Activated naive CD8-positive, alpha-beta T cell treated with anti-CD3 and anti-CD28 coated beads, Interleukin-2, amount 10 ng/mL, durations not matched to agents 7 days and 5 days (primary cell): ENCODE data around the gene JMJD1C. TPM values are rescaled to one million over a fixed set of nuclear protein-coding genes. Genes with fewer than 3 reads are reported as not detected.
"Not testable (repeated sequence)": the region's sequence is repeated elsewhere in the genome, so short reads cannot be mapped to it uniquely, and the experiment has no call there.

ENCODE experiments used
- ATAC-seq: fragments of 150-1000 bp; cut with Tn5 transposase; one replicate; pipeline ENCODE4 v1.10.0; 2021; ENCODE audit warnings: low read depth, moderate library complexity
- POLR2A ChIA-PET: fragments of 350-600 bp; sonication (Branson Sonifier 250); formaldehyde crosslinking; loops from one replicate; lab custom pipeline; 2021; ENCODE audit warnings: antibody characterized with exemption; lab: Charles Lee
- DNase-seq: peaks from one replicate; pipeline ENCODE4 v3.0.0; 2021
- H3K27ac Mint-ChIP-seq: one replicate; pipeline ENCODE4 v1.8.0; 2022; ENCODE audit warnings: mild to moderate bottlenecking, mixed read lengths
- H3K27me3 Mint-ChIP-seq: one replicate; pipeline ENCODE4 v1.8.0; 2022; ENCODE audit warnings: mild to moderate bottlenecking, moderate library complexity, mixed read lengths
- H3K36me3 Mint-ChIP-seq: one replicate; pipeline ENCODE4 v1.8.0; 2021; ENCODE audit warnings: mild to moderate bottlenecking, mixed read lengths
- H3K4me1 Mint-ChIP-seq: one replicate; pipeline ENCODE4 v1.8.0; 2021; ENCODE audit warnings: mixed read lengths
- H3K4me3 Mint-ChIP-seq: one replicate; pipeline ENCODE4 v1.8.0; 2022; ENCODE audit warnings: mild to moderate bottlenecking, moderate library complexity, mixed read lengths
- H3K9me3 Mint-ChIP-seq: one replicate; pipeline ENCODE4 v1.8.0; 2021; ENCODE audit warnings: mixed read lengths
- total RNA-seq, 2 experiments: library from RNA; stranded (reverse); gene quantifications; one replicate each; pipeline ENCODE4 v1.2.3, GENCODE V29; 2021

JMJD1C gene, protein sequence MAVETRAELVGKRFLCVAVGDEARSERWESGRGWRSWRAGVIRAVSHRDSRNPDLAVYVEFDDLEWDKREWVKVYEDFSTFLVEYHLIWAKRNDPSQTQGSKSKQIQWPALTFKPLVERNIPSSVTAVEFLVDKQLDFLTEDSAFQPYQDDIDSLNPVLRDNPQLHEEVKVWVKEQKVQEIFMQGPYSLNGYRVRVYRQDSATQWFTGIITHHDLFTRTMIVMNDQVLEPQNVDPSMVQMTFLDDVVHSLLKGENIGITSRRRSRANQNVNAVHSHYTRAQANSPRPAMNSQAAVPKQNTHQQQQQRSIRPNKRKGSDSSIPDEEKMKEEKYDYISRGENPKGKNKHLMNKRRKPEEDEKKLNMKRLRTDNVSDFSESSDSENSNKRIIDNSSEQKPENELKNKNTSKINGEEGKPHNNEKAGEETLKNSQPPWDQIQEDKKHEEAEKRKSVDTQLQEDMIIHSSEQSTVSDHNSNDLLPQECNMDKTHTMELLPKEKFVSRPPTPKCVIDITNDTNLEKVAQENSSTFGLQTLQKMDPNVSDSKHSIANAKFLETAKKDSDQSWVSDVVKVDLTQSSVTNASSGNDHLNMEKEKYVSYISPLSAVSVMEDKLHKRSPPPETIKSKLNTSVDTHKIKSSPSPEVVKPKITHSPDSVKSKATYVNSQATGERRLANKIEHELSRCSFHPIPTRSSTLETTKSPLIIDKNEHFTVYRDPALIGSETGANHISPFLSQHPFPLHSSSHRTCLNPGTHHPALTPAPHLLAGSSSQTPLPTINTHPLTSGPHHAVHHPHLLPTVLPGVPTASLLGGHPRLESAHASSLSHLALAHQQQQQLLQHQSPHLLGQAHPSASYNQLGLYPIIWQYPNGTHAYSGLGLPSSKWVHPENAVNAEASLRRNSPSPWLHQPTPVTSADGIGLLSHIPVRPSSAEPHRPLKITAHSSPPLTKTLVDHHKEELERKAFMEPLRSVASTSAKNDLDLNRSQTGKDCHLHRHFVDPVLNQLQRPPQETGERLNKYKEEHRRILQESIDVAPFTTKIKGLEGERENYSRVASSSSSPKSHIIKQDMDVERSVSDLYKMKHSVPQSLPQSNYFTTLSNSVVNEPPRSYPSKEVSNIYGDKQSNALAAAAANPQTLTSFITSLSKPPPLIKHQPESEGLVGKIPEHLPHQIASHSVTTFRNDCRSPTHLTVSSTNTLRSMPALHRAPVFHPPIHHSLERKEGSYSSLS (N-terminal part only)
- total RNA-seq, result 10 to 100 TPM; 91.9 to 94.4 TPM

DNA sequence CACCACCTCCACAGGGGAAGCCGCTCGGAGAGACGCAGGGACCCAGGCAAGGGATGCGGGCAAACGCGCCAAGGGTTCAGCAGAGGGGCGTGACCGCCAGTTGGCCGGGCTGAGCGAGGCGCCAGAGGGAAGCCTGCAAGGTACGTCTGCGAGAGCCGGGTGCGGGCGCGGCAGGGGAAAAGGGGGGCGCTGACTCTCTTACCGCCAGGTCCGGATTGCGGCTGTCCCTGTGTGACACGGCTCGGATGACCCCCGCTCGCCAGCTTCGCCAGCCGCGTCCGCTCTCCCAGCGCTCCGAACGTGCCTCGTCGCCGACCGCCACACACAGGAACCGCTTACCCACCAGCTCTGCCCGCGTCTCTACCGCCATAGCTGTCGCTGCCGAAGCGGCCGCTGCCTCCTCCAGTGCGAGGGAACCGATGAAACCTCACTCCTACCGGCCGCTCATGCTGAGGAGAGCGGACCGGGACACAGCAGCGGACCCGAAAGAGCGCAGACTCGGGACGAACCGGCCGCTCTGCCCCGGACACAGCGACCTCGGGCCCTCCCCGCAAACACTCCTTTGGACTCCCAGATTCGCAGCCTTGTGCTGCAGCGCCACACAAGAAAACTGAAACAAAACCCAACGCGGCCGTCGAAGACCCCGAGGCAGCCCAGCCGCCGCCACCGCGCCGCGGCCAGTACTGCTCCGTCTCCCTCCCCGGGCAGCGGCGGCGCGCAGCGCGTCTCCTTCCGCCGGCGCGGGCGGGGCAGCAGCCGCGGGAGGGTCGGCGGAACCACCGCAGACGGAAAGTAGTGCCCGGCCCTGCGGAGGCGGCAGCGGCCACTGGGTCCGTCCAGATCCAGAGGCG, at the start of gene JMJD1C:
TSS of gene JMJD1C (minus strand) at position 685 of the 851 bp plus-strand sequence. CDS start at position 370, 315 bp downstream.
- Mint-ChIP-seq H3K4me3 (peak within 1 kb of the TSS; percentile 90), H3K4me1 (peaks cover 15% of the 10 kb centered on the region), H3K36me3 (peaks cover 1% of the 10 kb centered on the region), H3K9me3 (no peaks in the 10 kb centered on the region), H3K27ac (peak within 1 kb of the TSS; percentile 85), H3K27me3 (no peaks in the 10 kb centered on the region)
- peak; percentile 77 for ATAC-seq
- peak; percentile 81 for DNase-seq
- POLR2A ChIA-PET, result interaction anchor here (0.6 to 1.5 kb wide), 8 partner anchors 13 to 299 kb away, joined by 3 to 8 read pairs (median 4); no protein-coding TSS in a partner anchor

GRCh38 chr10:63515002-63515763, 49.4 kb upstream of the JMJD1C start:
- Mint-ChIP-seq H3K4me3 (peak overlapping the region; percentile 29), H3K9me3 (peaks cover 7% of the 10 kb centered on the region), H3K27me3 (no peaks in the 10 kb centered on the region), H3K36me3 (peaks cover 39% of the 10 kb centered on the region), H3K4me1 (peaks cover 49% of the 10 kb centered on the region), H3K27ac (no peak overlapping the region)
- ATAC-seq (peak; percentile 69), DNase-seq (no peak)
- POLR2A ChIA-PET, result interaction anchor here (0.6 kb wide), 1 partner anchor 250 kb away, joined by 3 read pairs; no protein-coding TSS in a partner anchor

DNA sequence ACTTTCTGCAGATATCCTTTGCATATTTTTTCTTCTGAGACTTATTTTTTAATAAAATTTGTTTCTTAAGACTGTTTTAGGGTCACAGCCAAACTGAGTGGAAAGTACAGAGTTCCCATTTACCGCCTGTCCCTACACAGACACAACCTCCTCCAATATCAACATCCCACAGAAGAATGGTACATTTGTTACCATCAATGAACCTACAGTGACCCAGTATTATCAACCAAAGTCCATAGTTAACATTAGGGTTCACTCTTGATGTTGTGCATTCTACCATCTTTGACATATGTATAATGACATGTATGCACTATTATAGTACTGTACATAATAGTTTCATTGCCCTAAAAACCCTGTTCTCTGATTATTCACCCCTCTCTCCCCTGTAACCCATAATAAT, 40.8 kb upstream of the JMJD1C start:
- DNase-seq (no peak), ATAC-seq (no peak)
- Mint-ChIP-seq H3K27me3 (no peaks in the 10 kb centered on the region), H3K4me3 (no peak overlapping the region), H3K4me1 (peaks cover 9% of the 10 kb centered on the region), H3K36me3 (peaks cover 13% of the 10 kb centered on the region), H3K9me3 (no peaks in the 10 kb centered on the region), H3K27ac (no peak overlapping the region)
- POLR2A ChIA-PET, result no interaction called here

DNA sequence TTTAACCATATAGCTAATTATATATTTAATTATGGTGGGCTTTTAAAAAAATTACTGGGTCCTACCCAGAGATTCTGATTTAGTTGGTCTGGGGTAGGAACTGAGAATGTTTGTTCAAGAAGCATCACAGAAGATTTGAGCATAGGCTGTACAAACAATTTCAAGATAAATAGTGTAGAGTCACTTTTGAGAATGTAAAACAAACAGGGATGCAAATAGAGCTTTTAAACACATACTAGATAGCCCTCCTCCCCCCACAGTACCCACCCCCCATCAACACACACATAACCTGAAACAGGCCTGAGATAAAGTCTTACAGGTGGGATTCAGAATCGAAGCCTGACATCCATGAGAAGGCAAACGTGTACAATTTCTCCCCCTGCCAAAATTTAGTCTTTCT, 39.8 kb upstream of the JMJD1C start:
- DNase-seq (no peak), ATAC-seq (no peak)
- Mint-ChIP-seq H3K9me3 (no peaks in the 10 kb centered on the region), H3K4me3 (no peak overlapping the region), H3K36me3 (peaks cover 9% of the 10 kb centered on the region), H3K27me3 (no peaks in the 10 kb centered on the region), H3K27ac (no peak overlapping the region), H3K4me1 (peaks cover 7% of the 10 kb centered on the region)
- POLR2A ChIA-PET, result interaction anchor here (0.6 kb wide), 1 partner anchor 199 kb away, joined by 3 read pairs; no protein-coding TSS in a partner anchor

GRCh38 chr10:63504145-63504881, 38.5 kb upstream of the JMJD1C start:
- POLR2A ChIA-PET, result no interaction called here
- no peaks in the 10 kb centered on the region for H3K9me3 Mint-ChIP-seq
- DNase-seq (no peak), ATAC-seq (no peak)
- peaks cover 8% of the 10 kb centered on the region for H3K36me3 Mint-ChIP-seq
- H3K4me1 Mint-ChIP-seq, result peaks cover 5% of the 10 kb centered on the region
- H3K27me3 Mint-ChIP-seq, result no peaks in the 10 kb centered on the region
- no peak overlapping the region for H3K27ac Mint-ChIP-seq
- no peak overlapping the region for H3K4me3 Mint-ChIP-seq

DNA sequence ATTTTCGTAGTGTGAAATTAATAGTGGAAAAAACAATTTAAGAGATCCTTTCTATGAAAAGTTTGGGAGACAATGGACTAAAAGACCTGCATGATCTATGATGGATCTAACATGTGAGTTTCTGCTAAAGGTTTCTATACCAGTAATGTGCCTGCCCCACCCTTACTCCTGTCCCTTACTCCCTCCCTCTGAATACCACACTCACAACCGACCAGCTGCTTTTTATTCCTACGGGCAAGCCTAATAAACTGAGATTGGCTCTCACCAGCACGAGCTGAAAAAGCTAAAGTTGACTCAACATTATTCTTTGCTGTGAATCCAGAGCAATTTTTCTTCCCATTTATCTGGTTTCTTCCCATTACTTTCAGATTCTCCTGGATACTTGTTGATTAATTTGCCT, 37.6 kb upstream of the JMJD1C start:
- Mint-ChIP-seq H3K27ac (no peak overlapping the region), H3K4me3 (no peak overlapping the region), H3K36me3 (peaks cover 14% of the 10 kb centered on the region), H3K9me3 (no peaks in the 10 kb centered on the region), H3K27me3 (no peaks in the 10 kb centered on the region), H3K4me1 (peaks cover 4% of the 10 kb centered on the region)
- no peak for DNase-seq
- POLR2A ChIA-PET, result no interaction called here
- no peak for ATAC-seq

DNA sequence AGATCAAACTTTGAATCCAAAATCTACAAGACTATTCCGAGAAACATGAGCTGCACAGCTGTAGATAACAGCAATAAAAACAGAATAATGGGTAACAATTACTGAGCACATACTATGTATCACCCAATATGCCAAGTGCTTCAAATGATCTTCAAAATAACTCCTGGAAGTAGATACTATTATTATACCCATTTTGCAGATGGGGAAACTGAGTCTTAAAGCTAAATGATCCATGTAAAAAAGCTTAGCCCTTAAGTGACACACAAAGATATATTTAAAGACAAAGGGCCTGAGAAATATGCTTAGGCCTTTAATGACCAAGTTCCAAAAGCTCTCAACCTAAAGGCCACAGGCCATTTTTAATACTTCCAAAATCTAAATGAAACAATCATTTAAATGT, 37.1 kb upstream of the JMJD1C start:
- Mint-ChIP-seq H3K36me3 (peaks cover 11% of the 10 kb centered on the region), H3K4me1 (peaks cover 4% of the 10 kb centered on the region), H3K9me3 (no peaks in the 10 kb centered on the region), H3K27ac (no peak overlapping the region), H3K4me3 (no peak overlapping the region), H3K27me3 (no peaks in the 10 kb centered on the region)
- DNase-seq (no peak), ATAC-seq (no peak)
- POLR2A ChIA-PET, result no interaction called here

- H3K27ac Mint-ChIP-seq, result no peak overlapping the region
- peaks cover 4% of the 10 kb centered on the region for H3K4me1 Mint-ChIP-seq
- no peaks in the 10 kb centered on the region for H3K9me3 Mint-ChIP-seq
- H3K36me3 Mint-ChIP-seq, result peaks cover 11% of the 10 kb centered on the region
- DNase-seq, result no peak
- H3K4me3 Mint-ChIP-seq, result no peak overlapping the region
- POLR2A ChIA-PET, result no interaction called here
- H3K27me3 Mint-ChIP-seq, result no peaks in the 10 kb centered on the region
- ATAC-seq, result no peak
Observed at GRCh38 chr10:63501954-63502353, 36.2 kb upstream of the JMJD1C start.

DNA sequence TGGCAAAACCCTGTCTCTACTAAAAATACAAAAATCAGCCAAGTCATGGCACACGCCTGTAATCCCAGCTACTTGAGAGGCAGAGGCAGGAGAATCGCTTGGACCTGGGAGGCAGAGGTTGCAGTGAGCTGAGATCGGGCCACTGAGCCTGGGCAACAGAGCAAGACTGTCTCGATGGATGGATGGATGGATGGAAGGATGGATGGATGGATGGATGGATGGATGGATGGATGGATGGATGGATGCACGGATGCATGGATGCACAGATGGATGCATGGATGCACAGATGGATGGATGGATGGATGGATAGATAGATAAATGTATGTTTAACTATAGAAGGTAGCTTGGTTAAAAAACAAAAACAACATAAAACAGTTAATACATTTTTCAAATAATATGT, 34.8 kb upstream of the JMJD1C start:
- not testable (repeated sequence) for H3K4me3 Mint-ChIP-seq, ATAC-seq, H3K4me1 Mint-ChIP-seq, H3K9me3 Mint-ChIP-seq, DNase-seq, H3K27me3 Mint-ChIP-seq, H3K27ac Mint-ChIP-seq
- peaks cover 17% of the 10 kb centered on the region for H3K36me3 Mint-ChIP-seq
- POLR2A ChIA-PET, result interaction anchor here (0.6 kb wide), 1 partner anchor 172 kb away, joined by 4 read pairs; no protein-coding TSS in a partner anchor

GRCh38 chr10:63498665-63499064, 32.9 kb upstream of the JMJD1C start:
- Mint-ChIP-seq H3K4me1 (peaks cover 2% of the 10 kb centered on the region), H3K27me3 (no peaks in the 10 kb centered on the region), H3K4me3 (no peak overlapping the region), H3K9me3 (no peaks in the 10 kb centered on the region), H3K27ac (no peak overlapping the region), H3K36me3 (peaks cover 20% of the 10 kb centered on the region)
- ATAC-seq, result no peak
- POLR2A ChIA-PET, result no interaction called here
- no peak for DNase-seq

- H3K9me3 Mint-ChIP-seq, result no peaks in the 10 kb centered on the region
- H3K27ac Mint-ChIP-seq, result no peak overlapping the region
- ATAC-seq, result no peak
- no peaks in the 10 kb centered on the region for H3K27me3 Mint-ChIP-seq
- no peak for DNase-seq
- POLR2A ChIA-PET, result no interaction called here
- H3K4me1 Mint-ChIP-seq, result peaks cover 2% of the 10 kb centered on the region
- no peak overlapping the region for H3K4me3 Mint-ChIP-seq
- peaks cover 20% of the 10 kb centered on the region for H3K36me3 Mint-ChIP-seq
Observed at GRCh38 chr10:63497321-63497720, 31.5 kb upstream of the JMJD1C start.
